IPS-18a (cell line): Measurements from ENCODE around the gene TIMM17A.

Experiments used
- H3K27ac ChIP-seq: one replicate; pipeline ENCODE4 v1.5.1; 2013; ENCODE audit warnings: low read length
- H3K27me3 ChIP-seq: one replicate; pipeline ENCODE4 v1.6.1; 2013; ENCODE audit warnings: mild to moderate bottlenecking, low read length; ENCODE audit not compliant: control insufficient read depth, insufficient read depth
- H3K36me3 ChIP-seq: one replicate; pipeline ENCODE4 v1.6.1; 2013; ENCODE audit warnings: low read depth, low read length; ENCODE audit not compliant: control insufficient read depth
- H3K4me1 ChIP-seq: one replicate; pipeline ENCODE4 v1.6.1; 2013; ENCODE audit warnings: low read depth, low read length; ENCODE audit not compliant: control insufficient read depth
- H3K4me3 ChIP-seq: one replicate; pipeline ENCODE4 v1.5.1; 2013; ENCODE audit warnings: low read length
- H3K9ac ChIP-seq: one replicate; pipeline ENCODE4 v1.6.1; 2013; ENCODE audit warnings: mild to moderate bottlenecking, low read length, moderate library complexity
- H3K9me3 ChIP-seq: one replicate; pipeline ENCODE4 v1.6.1; 2013; ENCODE audit warnings: low read depth, low read length; ENCODE audit not compliant: control insufficient read depth

Gene TIMM17A

GRCh38 chr1:201955009-201955728 lies at the start of gene TIMM17A:
TIMM17A (plus strand) TSS chr1:201955503; CDS start chr1:201955527, 24 bp downstream.
- Histone ChIP-seq H3K27ac (peak within 1 kb of the TSS; percentile 94), H3K4me3 (peak within 1 kb of the TSS; percentile 94), H3K9ac (peak within 1 kb of the TSS; percentile 94), H3K36me3 (peaks cover 26% of the 10 kb centered on the region), H3K27me3 (no peaks in the 10 kb centered on the region), H3K9me3 (no peaks in the 10 kb centered on the region), H3K4me1 (peaks cover 4% of the 10 kb centered on the region)

DNA sequence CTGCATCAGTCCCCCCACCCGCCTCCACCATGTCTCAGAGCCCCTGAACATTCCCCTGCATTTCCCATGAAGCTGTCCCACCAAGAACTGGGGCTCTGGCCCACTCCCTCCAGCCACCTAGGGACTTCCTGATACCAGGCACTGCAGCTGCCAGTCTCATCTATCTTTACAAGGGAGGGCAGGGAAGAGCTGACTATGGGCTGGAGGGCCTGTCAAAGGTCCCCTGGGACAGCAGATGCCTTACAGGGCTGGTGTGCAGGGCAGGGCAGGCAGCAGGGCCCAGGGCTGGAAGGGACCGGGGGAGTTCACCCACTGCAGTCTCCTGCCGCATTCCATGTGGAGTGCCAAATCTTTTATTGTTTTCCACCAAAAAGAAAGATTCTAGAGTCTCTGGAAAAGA lies 49.0 kb upstream of the TIMM17A start:
- H3K9me3 ChIP-seq, result no peaks in the 10 kb centered on the region
- no peak overlapping the region for H3K9ac ChIP-seq
- H3K27ac ChIP-seq, result no peak overlapping the region

GRCh38 chr1:201907621-201908020 lies 47.7 kb upstream of the TIMM17A start:
- Histone ChIP-seq H3K36me3 (no peaks in the 10 kb centered on the region), H3K27me3 (no peaks in the 10 kb centered on the region), H3K4me3 (no peak overlapping the region), H3K4me1 (peaks cover 9% of the 10 kb centered on the region), H3K9ac (no peak overlapping the region), H3K27ac (no peak overlapping the region), H3K9me3 (no peaks in the 10 kb centered on the region)

More for the DNA sequence above, 49.0 kb upstream of the TIMM17A start:
- Histone ChIP-seq H3K4me3 (no peak overlapping the region), H3K27me3 (no peaks in the 10 kb centered on the region), H3K4me1 (no peaks in the 10 kb centered on the region), H3K36me3 (no peaks in the 10 kb centered on the region)

DNA sequence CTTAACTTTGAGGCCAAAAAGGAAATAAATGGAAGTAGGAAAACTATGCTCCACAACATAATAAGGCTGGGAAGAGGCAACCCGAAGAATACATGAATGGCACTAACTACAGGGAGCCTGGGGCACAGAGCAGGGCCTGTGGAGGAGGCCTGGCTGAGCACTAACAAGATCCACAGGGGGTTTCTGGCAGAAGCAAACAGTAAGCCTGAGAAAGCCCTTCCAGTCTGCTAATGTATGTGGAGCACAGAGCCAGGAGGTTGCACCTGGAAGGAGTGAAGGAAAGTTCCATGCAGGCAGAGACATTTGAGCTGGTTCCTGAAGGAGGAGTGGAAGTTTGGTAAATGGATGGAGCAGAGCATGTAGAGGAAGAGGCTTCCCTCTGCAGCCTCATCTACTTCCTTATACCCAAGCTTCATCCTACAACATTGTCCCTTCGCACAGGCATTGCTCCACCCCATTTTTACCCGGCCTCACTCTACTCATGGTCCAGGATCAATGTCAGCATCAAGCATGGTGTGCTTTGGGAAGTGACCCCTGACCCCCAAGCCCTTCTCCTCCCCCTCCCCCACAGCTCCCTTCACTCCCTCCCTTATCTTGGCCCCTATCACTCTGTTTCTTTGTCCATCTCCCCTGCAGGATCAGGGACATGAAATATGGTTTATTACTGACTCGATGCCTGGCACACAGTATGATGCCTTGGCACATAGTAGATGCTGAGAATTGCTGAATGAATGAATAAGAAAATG lies 43.3 kb upstream of the TIMM17A start:
- Histone ChIP-seq H3K27me3 (no peaks in the 10 kb centered on the region), H3K9ac (no peak overlapping the region), H3K36me3 (no peaks in the 10 kb centered on the region), H3K4me3 (no peak overlapping the region), H3K4me1 (peaks cover 9% of the 10 kb centered on the region), H3K27ac (no peak overlapping the region), H3K9me3 (no peaks in the 10 kb centered on the region)

GRCh38 chr1:201912832-201913231 lies 42.5 kb upstream of the TIMM17A start:
- Histone ChIP-seq H3K9me3 (no peaks in the 10 kb centered on the region), H3K27me3 (no peaks in the 10 kb centered on the region), H3K4me3 (no peak overlapping the region), H3K36me3 (no peaks in the 10 kb centered on the region), H3K4me1 (peaks cover 9% of the 10 kb centered on the region), H3K9ac (no peak overlapping the region), H3K27ac (no peak overlapping the region)

- Histone ChIP-seq H3K27me3 (no peaks in the 10 kb centered on the region), H3K36me3 (no peaks in the 10 kb centered on the region), H3K4me1 (peaks cover 9% of the 10 kb centered on the region)
Measured at GRCh38 chr1:201914456-201915235, 40.7 kb upstream of the TIMM17A start.

DNA sequence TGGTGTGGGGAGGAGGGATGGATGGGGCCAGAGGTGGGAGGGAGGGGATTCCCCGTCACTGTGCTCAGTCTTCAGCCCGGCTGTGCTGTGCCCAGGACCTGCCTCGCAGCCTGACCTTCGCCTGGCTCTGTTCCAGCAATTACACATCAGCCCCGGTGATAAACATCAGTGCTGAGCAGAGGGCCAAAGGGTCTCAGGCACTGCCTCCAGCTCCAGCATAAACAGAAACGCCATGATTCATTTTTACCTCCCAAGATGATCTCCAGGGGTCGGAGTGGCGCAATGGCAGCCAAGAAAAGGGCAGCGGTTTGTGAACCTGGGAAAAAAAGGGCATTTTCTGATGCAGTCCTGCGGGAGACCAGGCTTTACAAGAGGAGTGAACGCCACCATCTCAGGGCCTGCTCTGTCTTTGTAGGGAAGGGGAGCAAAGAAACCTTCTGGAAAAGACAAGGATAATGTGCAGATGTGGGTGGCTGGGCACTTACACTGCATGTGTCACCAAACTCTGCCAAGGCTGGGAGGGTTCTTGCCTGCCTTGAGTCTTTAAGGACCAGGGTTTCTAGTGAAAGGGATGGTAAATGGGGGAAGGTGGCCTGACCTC lies 38.6 kb upstream of the TIMM17A start:
- Histone ChIP-seq H3K27me3 (no peaks in the 10 kb centered on the region), H3K36me3 (no peaks in the 10 kb centered on the region), H3K27ac (no peak overlapping the region), H3K4me1 (peaks cover 6% of the 10 kb centered on the region), H3K9me3 (no peaks in the 10 kb centered on the region), H3K9ac (no peak overlapping the region), H3K4me3 (no peak overlapping the region)

More at GRCh38 chr1:201914456-201915235, 40.7 kb upstream of the TIMM17A start:
- no peaks in the 10 kb centered on the region for H3K9me3 ChIP-seq
- H3K9ac ChIP-seq, result no peak overlapping the region
- H3K4me3 ChIP-seq, result no peak overlapping the region
- no peak overlapping the region for H3K27ac ChIP-seq

GRCh38 chr1:201917362-201918033 lies 37.8 kb upstream of the TIMM17A start:
- H3K9me3 ChIP-seq, result no peaks in the 10 kb centered on the region
- no peaks in the 10 kb centered on the region for H3K36me3 ChIP-seq
- H3K27ac ChIP-seq, result no peak overlapping the region
- H3K9ac ChIP-seq, result no peak overlapping the region
- H3K4me3 ChIP-seq, result no peak overlapping the region
- H3K27me3 ChIP-seq, result no peaks in the 10 kb centered on the region
- H3K4me1 ChIP-seq, result no peaks in the 10 kb centered on the region

DNA sequence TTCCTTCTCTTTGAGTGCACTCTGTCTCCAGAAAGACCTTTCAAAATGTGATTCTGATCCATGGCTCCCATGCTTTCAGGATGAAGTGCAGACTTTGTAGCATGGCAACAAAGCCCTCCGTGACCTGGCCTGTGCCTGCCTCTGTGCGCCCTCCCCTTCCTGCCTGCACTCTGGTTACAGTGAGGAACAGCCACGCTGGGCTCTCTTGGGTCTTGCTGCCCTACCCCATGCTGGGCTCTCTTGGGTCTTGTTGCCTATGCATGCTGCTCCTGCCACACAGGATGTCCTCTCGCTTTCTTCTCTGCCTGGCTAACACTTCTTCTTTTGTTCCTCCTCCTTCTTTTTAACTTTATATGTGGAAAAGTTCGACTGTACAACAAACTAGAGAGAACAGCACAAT lies 37.0 kb upstream of the TIMM17A start:
- Histone ChIP-seq H3K9me3 (no peaks in the 10 kb centered on the region), H3K27me3 (no peaks in the 10 kb centered on the region), H3K36me3 (no peaks in the 10 kb centered on the region), H3K4me1 (no peaks in the 10 kb centered on the region), H3K9ac (no peak overlapping the region), H3K4me3 (no peak overlapping the region), H3K27ac (no peak overlapping the region)

DNA sequence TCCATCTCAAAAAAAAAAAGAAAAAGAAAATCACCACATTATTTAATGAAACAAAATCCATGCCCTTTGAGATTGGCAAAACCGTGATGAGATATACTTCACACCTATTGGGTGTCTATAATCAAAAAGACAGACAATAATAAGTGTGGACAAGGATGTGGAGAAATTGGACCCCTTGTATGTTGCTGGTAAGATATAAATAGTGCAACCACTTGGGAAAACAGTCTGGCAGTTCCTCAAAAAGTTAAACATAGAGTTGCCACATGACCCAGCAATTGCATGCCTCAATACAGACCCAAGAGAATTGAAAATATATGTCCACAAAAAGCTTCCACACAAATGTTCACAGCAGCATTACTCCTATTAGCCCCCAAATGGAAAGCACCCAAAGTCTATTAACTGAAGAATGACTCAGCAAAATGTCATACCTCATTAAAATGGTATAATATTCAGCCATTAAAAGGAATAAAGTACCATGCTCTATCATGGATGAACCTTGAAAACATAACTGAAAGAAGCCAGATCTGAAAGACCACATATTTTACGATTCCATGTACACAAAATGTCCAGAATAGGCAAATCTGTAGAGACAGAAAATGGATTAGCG lies 33.2 kb upstream of the TIMM17A start:
- Histone ChIP-seq H3K36me3 (no peaks in the 10 kb centered on the region), H3K9me3 (no peaks in the 10 kb centered on the region)

GRCh38 chr1:201925301-201925567 lies 30.1 kb upstream of the TIMM17A start:
- Histone ChIP-seq H3K4me1 (no peaks in the 10 kb centered on the region), H3K9ac (no peak overlapping the region), H3K36me3 (no peaks in the 10 kb centered on the region), H3K27me3 (no peaks in the 10 kb centered on the region), H3K4me3 (no peak overlapping the region), H3K9me3 (no peaks in the 10 kb centered on the region), H3K27ac (no peak overlapping the region)

More for the DNA sequence above, 33.2 kb upstream of the TIMM17A start:
- Histone ChIP-seq H3K27me3 (no peaks in the 10 kb centered on the region), H3K9ac (no peak overlapping the region), H3K27ac (no peak overlapping the region), H3K4me3 (no peak overlapping the region), H3K4me1 (no peaks in the 10 kb centered on the region)
